GM18505 (cell line): Measurements from ENCODE around the gene FMNL3.

Source experiments
- ATAC-seq: cut with Tn5 transposase; IDR thresholded peaks from one replicate; pipeline ENCODE4 v1.9.1; 2021; ENCODE audit not compliant: unreplicated experiment
- POLR2A ChIP-seq: IDR thresholded peaks from 4 replicates; pipeline ENCODE4 v1.6.1; 2011; ENCODE audit warnings: borderline replicate concordance; ENCODE audit not compliant: insufficient read depth, insufficient read length; ENCODE audit errors: extremely low read depth

Gene FMNL3

DNA sequence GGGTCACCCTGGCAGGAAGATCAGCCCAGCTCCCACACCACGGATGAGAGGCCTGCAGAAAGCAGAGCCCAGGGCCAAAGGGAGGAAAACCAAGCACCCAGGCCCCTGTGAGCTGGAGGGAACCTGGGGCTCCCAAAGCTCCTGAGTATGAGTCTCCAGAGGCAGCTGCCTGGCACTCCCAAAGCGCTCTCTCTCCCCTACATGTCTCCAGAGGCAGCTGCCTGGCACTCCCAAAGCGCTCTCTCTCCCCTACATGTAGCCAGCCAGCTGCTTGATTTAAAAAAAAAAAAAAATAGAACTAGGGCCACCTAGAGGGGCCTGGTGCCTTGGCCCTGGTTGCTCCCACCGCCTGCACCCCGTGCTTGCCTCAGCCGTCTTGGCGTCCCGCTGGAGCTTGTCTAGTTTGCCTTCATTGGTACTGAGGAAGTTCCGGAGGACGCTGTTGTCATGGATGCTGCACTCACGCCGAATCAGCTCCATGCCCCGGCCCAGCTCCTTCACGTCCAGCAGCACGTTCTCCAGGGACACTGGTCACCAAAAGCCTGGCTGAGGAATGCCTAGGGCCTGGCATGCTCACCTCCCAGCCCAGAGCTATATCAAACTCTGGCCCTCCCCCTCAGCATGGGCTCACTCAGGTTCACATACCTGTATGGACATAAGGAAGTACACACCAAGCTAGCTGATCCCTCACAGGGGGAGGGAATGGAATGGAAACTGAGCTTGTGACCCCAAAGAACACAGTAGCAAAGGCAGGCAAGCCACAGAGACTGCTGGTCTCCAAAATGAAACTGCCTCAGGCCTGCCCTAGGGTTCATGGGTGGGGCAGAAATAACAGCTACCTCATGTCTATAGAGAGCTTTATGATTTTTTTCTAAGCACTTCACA, 59.1 kb downstream of the FMNL3 start:
- TF ChIP-seq POLR2A: no peak
- no peak for ATAC-seq

DNA sequence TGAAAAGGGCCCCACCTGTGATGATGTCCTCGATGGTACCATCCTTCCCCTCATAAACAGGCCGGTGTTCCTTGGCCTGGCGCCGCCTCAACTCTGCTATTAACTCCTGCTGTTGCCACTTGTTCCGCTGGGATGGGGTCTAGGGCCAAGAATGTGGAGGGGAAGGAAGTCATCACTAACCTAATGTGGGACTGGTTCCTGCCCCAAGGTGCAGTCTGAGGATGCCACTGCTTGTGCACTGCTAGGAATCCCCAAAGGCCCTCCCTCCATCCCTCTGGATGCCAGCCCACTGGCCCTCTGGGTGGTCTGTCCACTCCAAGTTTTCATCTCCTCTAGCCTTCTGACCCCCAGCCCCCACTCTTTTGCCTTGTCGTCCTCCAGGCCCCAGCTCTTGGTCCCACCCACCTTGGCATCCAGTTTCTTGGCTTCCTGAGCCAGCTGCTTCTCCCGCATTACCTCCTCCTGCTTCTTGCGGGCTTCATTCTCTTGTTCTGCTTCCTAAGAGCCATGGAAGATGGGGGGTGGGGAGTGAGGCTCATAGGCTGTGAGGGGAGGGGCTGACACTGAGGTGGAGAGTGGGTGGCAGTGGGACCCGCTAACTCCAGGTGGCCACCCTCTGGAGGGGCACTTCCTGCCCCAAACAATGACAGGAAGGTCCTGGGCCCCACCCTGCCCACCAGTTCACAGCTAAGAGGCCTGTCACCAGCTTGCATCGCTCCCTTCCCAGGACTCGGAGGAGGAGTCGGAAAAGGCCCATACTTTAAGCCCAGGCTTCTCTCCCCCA, 60.1 kb downstream of the FMNL3 start:
- no peak for TF ChIP-seq POLR2A
- ATAC-seq: no peak

DNA sequence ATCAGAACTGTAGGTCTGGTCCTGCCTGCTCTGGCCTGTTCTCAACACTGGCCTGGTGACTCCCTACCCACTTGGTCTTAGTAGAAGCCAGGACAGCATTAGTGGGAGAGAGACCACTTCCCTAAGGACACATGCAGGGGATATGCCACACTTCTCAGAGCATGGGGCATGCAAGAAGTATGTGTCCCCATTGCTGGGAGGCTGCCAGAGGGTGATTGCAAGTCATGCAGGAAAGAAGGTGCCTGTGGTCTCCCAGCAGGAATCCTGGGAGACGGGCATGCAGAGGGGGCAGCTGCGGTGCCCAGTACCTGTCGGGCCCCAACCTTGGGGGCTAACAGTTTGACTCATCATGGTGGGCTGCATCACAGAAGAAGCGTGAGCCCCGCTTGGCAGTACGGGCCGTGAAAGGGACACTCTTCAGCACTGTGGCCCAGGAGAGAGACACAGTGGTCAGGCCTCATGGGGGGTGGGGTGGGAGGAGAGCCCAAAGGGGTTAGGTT, 60.8 kb downstream of the FMNL3 start:
- no peak for ATAC-seq
- no peak for TF ChIP-seq POLR2A

DNA sequence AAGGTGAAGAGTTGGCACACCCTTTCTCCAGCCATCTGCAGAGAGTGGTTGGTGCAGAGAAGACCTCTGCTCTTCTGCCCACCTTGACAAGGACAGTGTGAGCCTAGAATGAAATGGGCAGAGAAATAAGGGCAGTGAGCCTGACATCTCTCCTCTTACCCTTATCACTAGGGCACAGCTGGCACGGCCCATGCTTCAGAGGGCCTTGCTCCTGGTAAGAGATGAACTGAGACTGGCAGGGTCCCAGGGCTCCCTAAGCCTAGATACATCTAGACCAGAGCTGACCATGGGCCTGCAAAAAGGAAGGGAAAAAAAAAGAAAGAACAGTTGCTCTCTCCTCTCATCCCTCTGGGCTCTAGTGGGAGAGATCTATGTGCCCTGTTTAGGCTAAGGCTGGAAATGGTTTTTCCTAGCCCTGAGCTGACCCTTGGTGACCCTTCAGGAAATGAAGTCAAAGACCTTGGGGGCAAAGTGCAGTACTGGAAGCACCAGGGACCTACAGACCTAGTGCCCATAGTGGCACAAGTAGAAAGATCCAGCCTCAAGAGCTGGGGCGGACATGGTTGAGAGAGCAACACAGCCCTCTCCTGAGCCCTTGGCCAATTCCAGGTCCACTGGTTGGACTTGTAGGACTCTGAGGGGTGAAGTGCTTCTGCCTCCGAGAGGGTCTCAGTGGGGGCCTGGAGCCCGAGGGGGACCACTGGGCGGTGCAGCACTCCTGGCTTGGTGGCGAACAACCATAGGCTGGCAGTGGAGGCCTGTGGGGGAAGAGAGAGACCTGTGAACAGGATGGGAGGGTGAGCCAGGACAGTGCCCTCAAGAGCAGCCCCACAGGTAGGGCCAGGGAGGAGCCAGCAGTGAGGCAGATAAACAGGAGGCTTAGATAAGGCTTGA, 61.8 kb downstream of the FMNL3 start:
- no peak for ATAC-seq
- no peak for TF ChIP-seq POLR2A

DNA sequence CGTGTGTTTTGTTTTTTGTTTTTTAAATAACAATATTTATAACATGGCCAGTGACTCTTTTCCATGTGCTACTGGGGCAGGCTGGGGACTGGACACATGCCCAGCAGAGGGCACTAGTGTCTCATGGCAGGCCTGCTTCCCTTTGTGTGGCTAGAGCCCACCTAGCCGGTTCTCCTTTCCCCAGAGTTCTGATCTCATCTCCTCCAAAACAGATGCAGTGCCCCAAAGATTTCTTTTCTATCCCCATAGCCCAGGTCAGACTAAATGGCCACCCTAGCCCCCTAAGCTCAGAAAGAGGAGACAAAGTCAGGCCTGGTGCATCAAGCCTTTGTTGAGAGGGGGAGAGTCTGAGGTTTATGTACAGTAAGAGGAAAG, 62.6 kb downstream of the FMNL3 start:
- TF ChIP-seq POLR2A: no peak
- no peak for ATAC-seq

DNA sequence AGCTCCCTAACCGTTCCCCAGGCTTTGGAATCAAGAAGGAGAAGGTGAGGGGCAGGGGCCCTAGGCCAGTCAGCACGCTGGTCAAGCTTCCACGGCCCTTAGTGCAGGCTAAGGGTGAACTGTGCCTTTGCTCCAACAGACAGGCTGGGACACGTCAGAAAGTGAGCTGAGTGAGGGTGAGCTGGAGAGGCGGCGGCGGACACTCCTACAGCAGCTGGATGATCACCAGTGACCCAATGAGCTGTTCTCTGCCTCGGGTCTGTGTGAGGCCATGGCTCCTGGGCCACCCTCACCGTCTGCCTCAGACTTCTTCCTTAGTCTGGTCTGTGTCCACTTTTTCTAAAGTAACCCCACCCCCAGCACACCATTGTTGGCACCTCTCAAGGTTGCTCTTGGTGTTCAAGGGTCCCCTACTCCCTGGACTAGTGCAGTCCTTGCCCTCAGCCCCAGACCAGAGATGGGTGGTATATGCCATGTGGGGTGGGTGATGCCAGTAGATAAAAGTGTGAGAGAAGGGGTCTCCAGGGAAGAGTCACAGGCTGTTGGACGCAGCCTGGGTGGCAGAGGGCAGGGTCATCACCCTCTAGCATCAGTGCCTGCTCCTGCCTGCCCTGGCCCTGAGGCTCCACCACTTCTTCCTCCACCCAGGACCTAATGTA, 63.1 kb downstream of the FMNL3 start:
- no peak for TF ChIP-seq POLR2A
- ATAC-seq: no peak

DNA sequence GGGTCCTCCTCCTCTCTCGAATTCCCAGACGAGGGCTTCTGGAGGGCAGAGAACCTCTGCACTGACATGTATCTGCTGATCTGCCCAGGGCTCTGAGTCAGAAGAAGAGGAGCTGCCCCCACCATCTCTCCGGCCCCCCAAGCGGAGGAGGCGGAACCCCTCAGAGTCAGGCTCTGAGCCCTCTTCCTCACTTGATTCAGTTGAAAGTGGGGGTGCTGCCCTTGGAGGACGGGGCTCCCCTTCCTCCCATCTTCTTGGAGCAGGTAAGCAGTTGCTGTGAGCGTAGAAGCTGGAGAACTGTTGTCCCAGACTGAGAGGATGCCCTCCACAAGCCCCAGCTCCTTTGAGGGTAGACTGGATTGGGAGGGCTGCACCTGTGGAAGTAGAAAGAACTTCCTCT, 64.1 kb downstream of the FMNL3 start:
- no peak for TF ChIP-seq POLR2A
- no peak for ATAC-seq

DNA sequence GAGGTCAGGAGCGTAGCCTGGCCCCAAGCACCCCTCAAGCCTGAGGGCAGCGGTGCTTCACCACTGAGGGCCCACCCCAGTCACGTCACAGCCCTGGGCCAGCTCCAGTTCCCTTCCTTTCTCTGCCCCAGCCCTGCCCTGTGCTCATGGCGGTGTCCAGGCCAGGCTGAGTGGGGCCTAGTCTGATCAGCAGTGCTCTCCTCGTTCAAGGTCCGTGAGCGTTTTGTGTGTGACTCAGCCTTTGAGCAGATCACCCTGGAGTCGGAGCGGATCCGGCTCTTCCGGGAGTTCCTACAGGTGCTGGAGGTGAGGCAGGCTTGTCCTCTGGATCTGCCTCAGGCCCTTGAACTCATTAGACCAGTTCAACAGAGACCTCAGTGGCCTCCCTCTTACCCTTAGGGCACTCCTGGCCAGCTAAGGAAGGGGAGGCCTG, 64.8 kb downstream of the FMNL3 start:
- no peak for ATAC-seq
- TF ChIP-seq POLR2A: no peak

DNA sequence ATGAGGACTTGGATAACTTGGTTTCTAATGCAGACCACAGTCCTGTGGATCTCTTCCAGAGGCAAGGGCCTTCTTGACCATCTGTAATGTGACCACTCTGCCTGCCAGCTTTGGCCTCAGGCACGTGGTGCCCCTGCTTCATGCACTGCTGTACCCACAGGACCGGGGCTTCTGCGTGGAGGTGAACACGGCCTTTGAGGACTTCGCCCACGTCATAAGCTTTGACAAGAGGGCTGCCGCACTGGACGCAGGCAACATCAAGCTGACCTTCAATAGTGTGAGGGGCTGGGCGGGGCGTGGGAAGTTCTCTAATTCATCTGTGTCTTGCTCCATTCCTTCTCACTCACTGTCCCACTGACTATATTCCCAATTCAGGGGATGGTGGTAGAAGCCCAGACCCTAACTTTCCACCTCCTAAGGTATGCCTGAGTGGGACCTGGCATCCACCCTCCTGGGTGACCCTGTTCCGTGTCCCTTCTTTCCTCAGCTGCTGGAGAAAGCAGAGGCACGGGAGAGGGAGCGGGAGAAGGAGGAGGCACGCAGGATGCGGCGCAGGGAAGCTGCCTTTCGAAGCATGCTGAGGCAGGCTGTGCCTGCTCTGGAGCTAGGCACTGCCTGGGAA, 65.3 kb downstream of the FMNL3 start:
- no peak for ATAC-seq
- no peak for TF ChIP-seq POLR2A

DNA sequence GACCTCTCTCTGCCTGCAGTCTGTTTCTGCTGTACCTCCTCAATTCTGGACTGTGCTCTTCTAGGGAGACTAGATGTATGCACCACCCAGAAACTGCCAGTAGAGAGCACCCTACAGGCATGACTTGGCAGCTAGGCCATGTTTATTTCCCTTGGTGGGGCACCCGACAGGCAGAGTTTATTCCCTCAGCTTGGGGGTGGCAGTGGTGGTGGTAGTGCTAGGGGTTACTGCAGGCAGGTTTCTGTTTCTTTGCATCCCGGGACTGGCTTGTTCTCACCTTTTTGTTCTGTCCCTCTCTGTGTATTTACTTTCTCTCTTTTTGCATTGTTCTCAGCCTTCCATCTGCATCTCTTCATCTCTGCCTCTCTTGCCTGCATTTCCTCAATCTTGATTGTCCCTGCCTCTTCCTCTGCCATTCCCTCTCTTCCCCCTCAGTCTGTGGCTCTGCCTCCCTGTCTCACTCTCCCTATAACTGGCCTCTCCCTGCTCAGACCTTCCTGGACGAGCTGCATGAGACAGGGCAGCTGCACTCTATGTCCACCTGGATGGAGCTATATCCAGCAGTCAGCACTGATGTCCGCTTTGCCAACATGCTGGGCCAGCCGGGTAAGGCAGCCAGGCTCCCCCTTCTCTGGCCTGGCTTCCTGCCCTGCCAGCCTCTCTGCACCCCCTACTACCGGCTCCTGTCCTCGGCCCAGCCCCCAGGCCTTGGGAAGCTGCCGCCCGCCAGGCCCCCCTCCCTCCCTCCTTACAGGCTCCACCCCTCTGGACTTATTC, 70.0 kb downstream of the FMNL3 start:
- TF ChIP-seq POLR2A: no peak
- no peak for ATAC-seq

DNA sequence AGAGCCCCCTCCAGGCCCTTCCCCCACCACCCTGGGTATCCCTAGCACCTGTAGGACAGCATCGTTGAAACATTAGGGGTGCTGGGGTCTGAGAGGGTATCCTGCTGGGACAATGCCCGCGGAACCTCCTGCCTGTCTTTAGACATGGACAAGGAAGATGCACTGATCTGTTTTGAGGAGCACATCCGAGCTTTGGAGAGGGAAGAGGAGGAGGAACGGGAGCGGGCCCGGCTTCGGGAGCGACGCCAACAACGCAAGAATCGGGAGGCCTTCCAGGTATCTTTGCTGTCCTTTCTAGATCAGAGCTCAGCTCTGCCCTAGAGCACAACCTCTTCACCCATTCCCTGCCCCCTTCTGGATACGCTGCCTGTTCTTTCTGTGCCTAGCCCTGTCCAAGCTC, 70.6 kb downstream of the FMNL3 start:
- no peak for ATAC-seq
- TF ChIP-seq POLR2A: no peak
